GM19463 (cell line): ENCODE measurements around the gene OSBPL1A.

Experiments
- ATAC-seq: cut with Tn5 transposase; IDR thresholded peaks from one replicate; pipeline ENCODE4 v1.9.1; 2021; ENCODE audit warnings: mild to moderate bottlenecking, moderate library complexity; ENCODE audit not compliant: unreplicated experiment

OSBPL1A gene

DNA sequence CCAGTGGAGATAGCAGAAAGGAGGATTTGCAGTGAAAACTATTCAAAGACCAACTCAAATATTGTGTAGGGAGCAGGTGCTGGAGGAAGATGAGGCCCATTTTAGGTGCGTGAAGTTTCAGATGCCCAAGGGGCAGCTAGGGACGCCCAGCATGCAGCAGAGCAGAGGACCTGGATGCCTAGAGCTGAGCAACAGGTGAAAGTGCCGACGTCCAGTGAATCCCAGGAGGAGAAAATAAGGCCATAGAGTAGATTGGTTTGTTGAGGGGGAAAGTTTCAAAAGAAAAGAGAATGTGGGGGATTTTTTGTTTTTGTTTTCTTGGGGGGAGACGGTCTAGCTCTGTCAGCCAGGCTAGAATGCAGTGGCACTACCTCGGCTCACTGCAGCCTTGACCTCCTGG, 53.1 kb downstream of the OSBPL1A start:
- ATAC-seq: no peak

DNA sequence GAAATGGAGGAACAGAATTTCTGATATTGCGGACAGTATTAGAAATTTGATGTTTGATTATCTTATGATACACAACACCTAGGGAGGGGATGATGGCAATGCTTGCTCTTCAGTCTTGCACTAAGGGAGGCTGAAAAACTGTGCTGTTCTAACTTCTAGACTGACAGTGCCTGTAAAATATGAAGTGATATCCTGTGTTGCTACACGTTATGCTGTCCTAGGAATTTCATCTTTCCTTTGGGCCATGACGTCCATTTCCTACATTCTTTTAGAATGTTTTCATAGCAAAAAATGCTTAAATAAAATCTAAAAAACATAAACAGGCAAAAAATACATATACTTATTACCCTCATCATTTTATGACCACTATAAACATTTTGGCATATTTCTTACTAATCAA, 55.3 kb downstream of the OSBPL1A start:
- no peak for ATAC-seq

DNA sequence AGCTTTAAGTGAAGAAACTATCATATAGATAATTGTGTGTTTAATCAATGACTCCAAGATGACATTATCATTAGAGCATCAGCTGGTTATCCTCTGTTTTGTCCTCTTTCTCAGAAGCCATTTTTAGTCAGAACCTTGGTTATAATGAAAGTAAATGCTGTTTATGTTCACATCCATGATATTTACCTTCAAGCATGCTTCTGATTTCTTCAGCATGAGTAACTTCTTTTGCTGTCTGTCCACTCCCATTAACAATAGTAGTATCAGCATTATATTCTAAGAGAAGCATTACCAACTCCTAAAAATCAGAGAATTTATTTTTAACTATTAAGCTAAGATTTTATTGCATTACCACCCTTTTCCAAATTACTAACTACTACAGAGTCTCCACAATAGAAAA, 56.3 kb downstream of the OSBPL1A start:
- ATAC-seq: no peak

DNA sequence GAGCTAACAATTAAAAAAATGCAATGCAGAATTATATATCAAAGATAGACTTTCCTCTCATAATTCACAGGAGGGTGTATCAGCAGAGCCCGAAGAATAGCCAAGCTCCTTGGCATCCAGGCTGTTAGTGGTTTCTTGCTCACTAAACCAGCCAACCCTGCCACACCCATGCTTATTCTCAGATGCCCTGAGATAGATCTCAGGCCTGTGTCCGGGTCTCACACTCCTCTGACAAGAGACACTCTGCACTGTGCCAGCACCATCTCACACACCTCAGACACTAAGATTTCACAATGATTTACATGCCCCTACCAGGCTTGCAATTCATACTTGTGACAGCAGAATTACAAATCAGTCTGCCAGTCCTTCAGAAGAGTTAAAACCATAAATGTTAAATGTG, 64.5 kb downstream of the OSBPL1A start:
- no peak for ATAC-seq

DNA sequence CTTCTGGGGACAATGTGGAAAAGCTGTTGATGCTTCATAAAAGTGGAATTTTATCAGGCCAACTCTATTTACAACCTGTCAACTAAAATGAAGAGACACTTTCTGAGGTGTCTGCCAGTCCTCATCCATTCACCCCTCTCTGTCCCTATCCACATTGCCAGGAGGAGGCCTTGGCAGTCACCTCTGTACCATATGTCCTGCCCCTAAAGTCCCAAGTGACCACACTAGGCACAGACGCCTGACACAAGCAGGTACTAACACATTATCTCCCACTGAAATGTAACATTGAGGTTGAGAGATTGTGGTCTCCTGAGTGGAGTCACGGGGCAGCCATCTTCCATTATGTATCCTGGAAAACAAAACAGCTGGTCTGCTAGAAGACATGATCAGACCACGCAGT, 71.4 kb downstream of the OSBPL1A start:
- ATAC-seq: no peak

DNA sequence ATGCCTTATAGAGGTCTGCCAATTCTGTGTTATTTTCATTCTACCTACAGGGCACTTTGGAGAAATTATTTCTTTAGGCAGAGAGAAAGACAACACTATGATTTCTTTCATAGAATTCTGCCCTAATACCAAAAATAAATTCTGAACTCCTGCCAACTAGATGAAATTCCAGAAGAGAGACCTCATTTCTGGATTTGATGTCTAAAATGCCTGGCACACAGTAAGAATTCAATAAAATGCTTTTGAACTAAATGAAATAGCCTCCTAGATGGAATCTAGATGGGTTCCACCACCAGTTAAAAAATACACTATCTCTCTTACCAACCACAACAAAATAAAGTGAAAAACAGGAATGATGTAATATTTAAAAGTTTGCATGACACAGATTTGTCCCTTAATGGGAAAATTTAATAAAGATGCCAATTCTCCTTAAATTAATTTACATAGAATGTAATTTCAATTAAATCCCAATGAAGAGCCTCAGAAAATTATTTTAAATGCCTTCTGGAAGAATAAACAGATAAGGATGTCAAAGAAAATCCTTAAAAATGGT, 75.0 kb downstream of the OSBPL1A start:
- ATAC-seq: no peak

DNA sequence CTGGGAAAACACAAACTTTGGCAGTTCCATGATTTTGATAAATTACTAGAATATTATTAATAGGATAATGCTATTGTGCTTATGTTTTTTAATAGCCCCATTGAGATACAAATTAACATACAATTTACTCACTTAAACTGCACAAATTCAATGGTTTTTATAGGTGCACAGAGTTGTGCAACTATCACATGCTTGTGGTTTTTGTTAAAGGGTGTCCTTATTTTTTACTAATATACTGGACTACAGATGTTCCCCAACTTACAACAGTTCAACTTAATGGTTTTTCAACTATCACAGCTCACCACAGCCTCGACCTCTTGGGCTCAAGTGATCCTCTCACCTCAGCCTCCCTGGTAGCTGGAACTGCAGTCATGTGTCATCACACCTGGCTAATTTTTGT, 76.6 kb downstream of the OSBPL1A start:
- ATAC-seq: no peak

DNA sequence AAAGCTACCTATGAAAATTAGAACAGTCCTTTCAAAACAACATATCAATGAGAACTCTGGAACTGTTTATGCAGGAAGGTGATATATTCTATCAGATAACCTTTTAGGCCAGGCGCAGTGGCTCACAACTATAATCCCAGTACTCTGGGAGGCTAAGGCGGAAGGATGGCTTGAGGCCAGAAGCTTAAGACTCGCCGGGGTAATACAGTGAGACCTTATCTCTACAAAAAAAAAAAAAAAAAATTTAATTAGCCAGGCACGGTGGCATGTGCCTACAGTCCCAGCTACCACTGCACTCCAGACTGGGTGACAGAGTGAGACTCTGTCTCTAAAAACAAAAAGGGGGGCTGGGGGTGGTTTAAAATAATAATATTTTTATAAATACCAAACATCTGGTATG, 77.9 kb downstream of the OSBPL1A start:
- no peak for ATAC-seq

DNA sequence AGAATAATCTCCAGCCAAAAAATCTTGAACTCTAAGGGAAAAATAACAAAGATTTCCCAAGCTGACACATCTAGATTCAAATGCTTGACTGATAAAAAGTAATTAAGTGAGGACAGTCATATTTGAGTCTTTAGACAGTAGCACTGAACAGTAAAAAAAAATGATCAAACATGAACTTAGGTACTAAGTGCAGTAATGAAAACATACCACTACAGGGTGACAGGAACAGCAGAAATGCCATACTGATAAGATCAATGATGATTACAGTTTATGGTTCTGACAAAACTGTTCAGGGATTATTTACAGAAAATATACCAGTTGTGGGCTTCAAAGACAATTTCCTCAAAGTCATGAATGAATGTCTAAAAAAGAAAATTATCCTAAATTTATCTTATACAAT, 80.3 kb downstream of the OSBPL1A start:
- no peak for ATAC-seq

DNA sequence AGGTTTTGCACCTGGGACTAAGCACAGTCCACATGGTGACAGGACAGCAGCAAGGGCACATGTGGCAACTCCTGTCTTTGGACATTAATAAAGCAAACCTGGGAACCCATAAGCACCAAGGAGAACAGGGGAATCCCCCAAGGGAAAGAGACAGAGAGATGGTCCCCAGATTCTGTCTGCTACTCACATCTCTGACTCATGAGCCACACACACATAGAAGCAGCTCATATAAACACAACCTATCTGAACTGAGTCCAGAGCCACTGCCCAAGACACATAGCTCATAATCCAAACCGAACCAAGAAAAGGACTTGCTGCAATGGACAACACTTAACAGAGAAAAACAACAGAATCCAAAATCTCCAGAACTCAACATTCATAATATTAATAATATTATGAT, 82.5 kb downstream of the OSBPL1A start:
- no peak for ATAC-seq

DNA sequence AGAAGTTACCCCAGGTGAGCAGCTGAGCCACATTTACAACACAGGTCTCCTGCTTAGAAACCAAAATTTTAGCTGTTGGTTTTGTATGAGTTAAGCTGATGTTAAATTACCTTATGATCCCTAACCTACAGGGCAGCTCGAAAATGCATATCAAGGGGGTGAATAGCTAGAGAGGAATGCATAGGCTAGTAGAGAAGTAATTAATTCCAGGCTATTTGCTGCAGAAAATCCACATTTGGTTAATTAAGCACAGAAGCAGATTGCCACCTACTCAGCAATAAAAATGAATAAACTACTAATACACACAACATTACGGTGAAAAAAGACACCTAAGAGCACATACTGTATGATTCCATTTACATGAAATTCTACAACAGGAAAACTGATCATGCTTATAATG, 91.4 kb downstream of the OSBPL1A start:
- ATAC-seq: no peak

DNA sequence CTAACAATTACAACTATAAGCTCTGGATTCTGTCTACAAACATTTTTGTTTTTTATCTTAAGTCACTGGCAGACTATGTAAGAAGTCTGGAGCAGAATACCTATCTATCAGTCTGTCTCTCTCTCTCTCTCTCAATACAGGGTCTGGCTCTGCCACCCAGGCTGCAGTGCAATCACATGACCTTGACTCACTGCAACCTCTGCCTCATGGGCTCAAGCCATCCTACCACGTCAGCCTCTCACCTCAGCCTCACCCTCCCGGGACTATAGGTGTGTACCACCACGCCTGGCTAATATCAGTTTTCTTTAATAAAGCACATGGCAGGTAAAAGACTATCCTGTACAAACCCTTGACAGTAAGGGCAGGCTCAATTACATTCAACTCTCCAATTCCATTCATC, 96.9 kb downstream of the OSBPL1A start:
- no peak for ATAC-seq

DNA sequence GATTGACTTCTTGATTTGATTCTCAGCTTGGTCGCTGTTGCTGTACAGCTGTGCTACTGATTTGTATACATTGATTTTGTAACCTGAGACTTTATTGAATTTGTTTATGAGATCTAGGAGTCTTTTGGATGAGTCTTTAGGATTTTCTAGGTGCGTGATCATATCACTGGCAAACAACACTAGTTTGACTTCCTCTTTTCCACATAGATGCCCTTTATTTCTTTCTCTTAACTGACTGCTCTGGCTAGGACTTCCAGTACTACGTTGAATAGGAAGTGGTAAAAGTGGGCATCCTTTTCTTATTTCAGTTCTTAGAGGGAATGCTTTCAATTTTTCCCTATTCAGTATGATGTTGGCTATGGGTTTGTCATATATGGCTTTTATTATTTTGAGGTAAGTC, 101.3 kb downstream of the OSBPL1A start:
- ATAC-seq: no peak

DNA sequence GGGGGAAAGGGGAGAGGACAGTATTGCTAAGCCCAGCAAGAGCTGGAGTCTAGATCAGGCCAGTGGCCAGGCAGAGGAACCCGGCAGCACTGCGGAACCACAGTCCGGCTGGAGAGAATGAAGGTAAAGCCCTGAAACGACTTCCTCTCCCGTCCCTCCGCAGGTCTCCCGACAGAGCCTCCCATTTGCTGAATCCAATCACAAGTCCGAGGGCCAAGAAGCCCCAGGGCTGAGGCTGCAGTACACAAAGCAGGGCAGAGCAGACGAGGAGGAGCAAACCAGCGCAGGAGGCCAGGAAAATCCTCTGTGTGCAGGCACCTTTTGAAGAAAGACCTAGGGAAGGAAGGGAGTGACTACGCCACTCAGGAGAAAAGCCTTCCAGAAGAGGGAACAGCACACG, 104.4 kb downstream of the OSBPL1A start:
- ATAC-seq: no peak

DNA sequence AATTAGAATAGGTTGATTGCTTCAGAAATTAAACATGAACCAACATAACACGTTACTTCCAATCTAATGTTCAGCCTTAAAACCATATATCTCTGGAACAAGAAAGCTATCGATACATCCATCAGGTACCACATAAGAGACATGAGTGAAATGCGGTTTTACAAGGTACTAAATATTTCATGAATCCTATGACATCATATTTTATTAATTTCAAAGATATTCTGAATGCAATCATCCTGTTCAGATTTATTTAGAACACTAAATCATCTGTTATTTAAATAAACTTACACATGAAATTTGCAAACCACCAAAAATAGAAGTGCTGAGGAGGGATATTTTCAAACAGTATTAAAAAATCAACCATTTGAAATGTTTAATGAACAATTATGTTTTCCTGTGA, 119.0 kb downstream of the OSBPL1A start:
- ATAC-seq: no peak

DNA sequence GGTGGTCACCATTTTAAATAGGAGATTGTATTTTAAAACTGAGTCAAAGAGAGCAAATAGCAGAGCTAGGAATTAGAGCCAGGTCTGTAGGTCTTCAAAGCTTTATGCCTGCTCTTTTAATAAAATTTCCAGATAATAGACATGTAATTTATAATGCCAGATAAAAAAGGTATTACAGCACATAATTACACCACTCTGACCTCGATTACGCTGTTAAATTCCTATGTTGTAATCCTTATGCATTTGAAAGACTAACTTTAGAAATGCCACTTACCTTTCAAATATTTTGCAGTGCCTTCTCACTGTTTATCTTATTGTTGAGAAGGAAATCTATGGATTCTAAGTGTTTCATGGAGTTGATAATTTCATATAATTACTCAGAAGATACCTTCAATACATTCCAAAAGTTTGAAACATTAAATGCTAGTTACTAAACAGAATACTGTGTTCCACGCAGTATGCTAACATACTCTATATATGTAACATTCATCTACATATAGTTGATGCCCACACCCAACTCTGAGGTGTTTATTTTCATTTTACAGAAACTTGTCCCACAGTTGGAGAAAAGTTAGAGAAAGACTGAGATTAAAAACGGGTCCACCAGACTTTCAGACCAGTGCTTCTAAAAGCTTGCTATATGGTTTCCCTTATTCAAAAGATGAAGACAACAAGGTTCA, 120.0 kb downstream of the OSBPL1A start:
- ATAC-seq: no peak

DNA sequence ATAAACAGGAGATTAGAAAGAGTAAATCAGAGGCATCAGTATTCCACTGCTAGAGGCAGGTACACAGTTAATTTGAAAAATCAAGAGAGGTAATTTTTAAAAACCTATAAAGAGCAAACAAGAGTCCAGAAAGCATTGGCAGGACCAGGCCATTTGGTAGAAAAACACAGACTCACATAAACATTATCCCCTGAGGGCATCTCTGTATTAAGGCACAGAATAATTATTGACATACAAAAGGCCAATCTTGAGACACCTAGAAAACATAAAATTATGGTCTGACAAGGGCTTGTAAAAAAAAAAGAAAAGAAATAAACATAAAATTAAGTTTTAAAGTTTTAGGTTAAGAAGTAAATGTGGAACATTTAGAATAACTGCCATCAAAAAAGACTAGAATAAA, 120.6 kb downstream of the OSBPL1A start:
- ATAC-seq: no peak

DNA sequence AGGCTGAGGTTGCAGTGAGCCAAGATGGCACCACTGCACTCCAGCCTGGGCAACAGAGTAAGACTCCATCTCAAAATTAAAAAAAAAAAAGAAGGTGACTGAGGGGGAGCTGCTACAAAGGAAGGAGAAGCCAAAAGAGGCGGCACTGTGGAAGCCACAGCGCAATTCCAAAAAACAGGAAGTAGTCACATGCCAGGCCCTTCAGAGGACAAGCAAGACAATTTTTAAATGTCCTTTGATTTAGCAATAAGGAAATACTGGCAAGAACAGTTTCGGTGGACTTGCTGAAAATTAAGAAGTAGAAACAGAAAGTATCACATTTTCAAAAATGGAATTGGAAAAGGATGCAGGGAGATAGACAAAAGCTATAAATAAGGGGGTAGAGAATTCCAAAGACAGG, 122.8 kb downstream of the OSBPL1A start:
- no peak for ATAC-seq

DNA sequence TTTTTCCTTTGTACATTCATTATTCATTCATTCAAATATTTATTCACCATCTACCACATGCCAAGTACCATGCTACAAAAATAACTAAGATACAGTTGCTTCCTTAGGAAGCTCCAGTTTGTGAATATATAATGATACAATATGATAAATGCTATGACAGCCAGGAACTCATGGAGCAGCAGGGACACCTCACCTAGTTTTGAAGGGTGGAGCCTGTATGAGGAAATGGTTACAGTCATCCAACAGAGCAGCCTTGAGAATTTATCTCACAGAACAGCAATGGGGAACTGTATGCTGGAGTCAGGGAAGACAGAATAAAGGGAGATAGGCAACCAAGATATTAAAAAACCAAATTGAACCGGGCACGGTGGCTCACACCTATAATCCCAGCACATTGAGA, 124.0 kb downstream of the OSBPL1A start:
- no peak for ATAC-seq

DNA sequence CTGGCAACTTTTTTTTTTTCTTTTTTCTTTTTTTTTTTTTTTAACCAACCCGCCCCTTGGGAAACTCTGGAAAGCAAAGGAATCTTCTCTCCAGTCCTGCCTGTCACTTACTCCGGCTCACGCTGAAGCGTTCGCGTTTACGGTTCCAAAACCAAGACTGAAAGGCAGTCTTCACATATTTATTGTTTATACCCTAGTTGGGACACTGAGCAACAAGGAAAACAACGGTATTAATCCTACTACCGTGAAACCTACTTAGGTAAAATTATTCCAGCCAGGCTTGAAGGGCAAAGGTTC, 125.4 kb downstream of the OSBPL1A start:
- ATAC-seq: no peak

DNA sequence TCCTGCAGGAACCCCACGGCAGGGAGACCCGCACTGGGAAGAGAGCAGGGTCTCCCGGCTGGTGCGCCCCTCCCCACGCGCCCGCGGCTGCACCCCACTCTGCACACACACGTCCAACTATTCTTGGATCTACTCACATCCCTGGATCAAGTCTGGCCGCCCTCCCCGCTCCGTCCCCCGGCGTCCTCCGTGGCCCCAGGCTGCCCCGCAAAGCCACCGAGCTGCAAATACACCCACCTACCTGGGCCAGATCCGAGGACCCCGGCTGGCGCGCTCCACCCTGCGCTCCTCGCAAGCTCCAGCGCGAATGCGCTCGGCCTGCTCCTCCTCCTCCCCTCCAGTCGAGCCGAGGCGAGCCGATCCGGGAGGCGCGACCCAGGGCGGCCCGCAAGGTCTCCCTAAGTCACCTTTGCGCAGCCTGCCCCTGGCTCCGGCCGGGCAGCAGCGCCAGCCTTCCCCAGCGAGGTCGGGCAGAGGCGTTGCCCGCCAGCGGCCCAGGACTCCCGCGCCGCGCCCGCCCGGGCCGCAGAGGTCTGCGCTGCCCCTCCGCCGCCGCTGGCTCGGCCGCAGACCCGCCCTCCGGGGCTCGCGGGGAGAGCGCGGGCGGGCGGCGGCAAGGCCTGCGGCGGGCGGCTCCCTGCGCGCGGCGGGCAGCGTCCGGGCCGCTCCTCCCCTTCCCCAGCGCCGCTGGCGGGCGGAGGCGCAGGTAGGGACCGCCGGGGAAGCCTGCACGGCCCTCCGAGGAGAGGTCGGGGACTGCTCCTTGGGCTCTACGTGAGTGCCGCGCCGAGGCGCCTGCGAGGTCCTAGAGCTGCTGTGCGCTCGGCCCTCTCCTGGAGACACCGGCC, 126.0 kb downstream of the OSBPL1A start:
- ATAC-seq: no peak

DNA sequence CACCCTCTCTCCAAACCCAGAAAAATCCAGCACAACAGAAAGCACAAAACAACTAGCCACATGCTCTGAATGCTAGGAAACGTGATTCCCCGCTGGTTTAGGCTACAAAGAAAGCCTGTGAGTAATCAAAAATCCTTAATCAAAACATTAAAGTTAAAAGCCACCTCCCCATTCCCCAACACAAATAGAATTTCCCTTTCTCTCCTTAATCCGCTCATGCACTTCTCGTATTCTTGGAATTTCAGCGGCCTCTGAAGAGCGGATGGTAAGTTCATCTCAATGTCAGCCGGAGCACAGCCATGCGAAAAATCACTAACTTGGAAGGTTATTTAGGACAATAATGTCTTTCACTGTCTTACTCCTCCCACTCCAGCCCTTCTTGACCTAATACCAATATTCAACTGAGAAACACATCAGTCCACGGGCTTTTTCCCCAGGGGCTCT, 126.7 kb downstream of the OSBPL1A start:
- no peak for ATAC-seq
